SK-N-SH (cell line): ENCODE data around the gene SIX5. TPM values are rescaled to one million over a fixed set of nuclear protein-coding genes. Genes with fewer than 3 reads are reported as not detected.

Source experiments
- CTCF ChIA-PET: fragments of 300-600, 350-600 bp; formaldehyde crosslinking; extraction: SDS; loops from one replicate; lab custom pipeline; 2021; lab: Yijun Ruan, JAX
- POLR2A ChIA-PET: fragments of 350-600 bp; sonication (Branson Sonifier 250); formaldehyde crosslinking; extraction: SDS; loops from one replicate; lab custom pipeline; 2020; ENCODE audit warnings: antibody characterized with exemption, inconsistent platforms; lab: Yijun Ruan, JAX
- DNase-seq: peaks from one replicate; pipeline ENCODE4 v3.0.0; 2012
- H2AFZ ChIP-seq: fragments of 200-600 bp; sonication (generic); 2 replicates; pipeline ENCODE4 v1.8.1; 2016; ENCODE audit warnings: antibody characterized with exemption, mild to moderate bottlenecking, low read depth
- H3F3A ChIP-seq: fragments of 200-600 bp; sonication (generic); replicated peaks from 2 replicates; pipeline ENCODE3; 2016; ENCODE audit warnings: antibody characterized with exemption, mild to moderate bottlenecking; ENCODE audit not compliant: insufficient read depth
- H3K27ac ChIP-seq, 2 experiments: fragments of 200-500 bp in 1 of 2; fragments of 200-600 bp in 1 of 2; sonication (Bioruptor generic) in 1 of 2; sonication (generic), shearing (Covaris generic) in 1 of 2; 2 replicates each; pipeline versions ENCODE4 v1.5.1 to v1.6.1; 2014 to 2016; ENCODE audit warnings: low read depth in 2 of 2, inconsistent platforms in 1 of 2, low read length in 1 of 2, mild to moderate bottlenecking in 1 of 2, mixed read lengths in 1 of 2
- H3K27me3 ChIP-seq: fragments of 200-600 bp; sonication (generic), shearing (Covaris generic); 2 replicates; pipeline ENCODE4 v1.6.1; 2016; ENCODE audit warnings: mixed run types; ENCODE audit not compliant: insufficient read depth
- H3K36me3 ChIP-seq, 2 experiments: fragments of 200-500 bp in 1 of 2; fragments of 200-600 bp in 1 of 2; sonication (Bioruptor generic) in 1 of 2; sonication (generic) in 1 of 2; replicated peaks in 1 of 2; 2 replicates each; pipeline versions ENCODE3 to v1.5.1; 2014 to 2016; ENCODE audit warnings: low read length in 1 of 2, mild to moderate bottlenecking in 1 of 2; ENCODE audit not compliant: insufficient read depth in 2 of 2, control insufficient read depth in 1 of 2
- H3K4me1 ChIP-seq, 2 experiments: fragments of 200-500 bp in 1 of 2; fragments of 200-600 bp in 1 of 2; sonication (Bioruptor generic) in 1 of 2; sonication (generic), shearing (Covaris generic) in 1 of 2; 2 replicates each; pipeline versions ENCODE4 v1.5.1 to v1.6.1; 2014 to 2016; ENCODE audit warnings: low read depth in 1 of 2, low read length in 1 of 2, mixed run types in 1 of 2; ENCODE audit not compliant: insufficient read depth in 2 of 2, control insufficient read depth in 1 of 2
- H3K4me2 ChIP-seq: fragments of 200-600 bp; sonication (generic), shearing (Covaris generic); 2 replicates; pipeline ENCODE4 v1.6.1; 2017; ENCODE audit warnings: mixed run types
- H3K4me3 ChIP-seq, 2 experiments: fragments of 200-500 bp in 1 of 2; fragments of 200-600 bp in 1 of 2; sonication (Bioruptor generic) in 1 of 2; sonication (generic), shearing (Covaris generic) in 1 of 2; 2 replicates each; pipeline versions ENCODE4 v1.5.1 to v1.8.1; 2014 to 2016; ENCODE audit warnings: low read depth in 2 of 2, inconsistent platforms in 1 of 2, low read length in 1 of 2, mild to moderate bottlenecking in 1 of 2, mixed read lengths in 1 of 2, moderate library complexity in 1 of 2
- H3K79me2 ChIP-seq: fragments of 200-600 bp; sonication (generic); 2 replicates; pipeline ENCODE4 v1.8.1; 2017; ENCODE audit warnings: mild to moderate bottlenecking; ENCODE audit not compliant: insufficient read depth
- H3K9ac ChIP-seq: fragments of 200-600 bp; sonication (generic); 2 replicates; pipeline ENCODE4 v1.6.1; 2017; ENCODE audit warnings: mixed run types
- H3K9me2 ChIP-seq: fragments of 200-600 bp; sonication (generic); 2 replicates; pipeline ENCODE4 v1.6.1; 2017; ENCODE audit warnings: mixed run types
- H3K9me3 ChIP-seq: fragments of 200-600 bp; sonication (generic); 2 replicates; pipeline ENCODE4 v1.6.1; 2017; ENCODE audit warnings: mixed run types, mild to moderate bottlenecking, moderate library complexity
- H4K20me1 ChIP-seq: fragments of 200-600 bp; sonication (generic); 2 replicates; pipeline ENCODE4 v1.6.1; 2017; ENCODE audit warnings: mild to moderate bottlenecking, mixed run types; ENCODE audit not compliant: insufficient read depth
- CHD2 ChIP-seq: fragments of 150-350 bp; IDR thresholded peaks from 2 replicates; pipeline ENCODE4 v1.6.1; 2018; ENCODE audit warnings: low read length; ENCODE audit not compliant: partially characterized antibody
- CTCF ChIP-seq: fragments of 200-600 bp; sonication (generic); IDR thresholded peaks from 2 replicates; pipeline ENCODE4 v1.6.1; 2017; ENCODE audit warnings: antibody characterized with exemption, mild to moderate bottlenecking, moderate library complexity
- ELF1 ChIP-seq: IDR thresholded peaks from 2 replicates; pipeline ENCODE4 v1.4.0; 2012
- EP300 ChIP-seq, 2 experiments: IDR thresholded peaks; 2 replicates each; pipeline versions ENCODE4 v1.4.0 to v1.6.1; 2012; ENCODE audit warnings: borderline replicate concordance in 1 of 2, low read depth in 1 of 2, low read length in 1 of 2
- EZH2phosphoT487 ChIP-seq: fragments of 200-600 bp; sonication (generic); IDR thresholded peaks from 2 replicates; pipeline ENCODE4 v1.6.1; 2017; ENCODE audit warnings: low read depth, mixed run types, mild to moderate bottlenecking, antibody characterized with exemption, moderate library complexity, borderline replicate concordance
- FOSL2 ChIP-seq: IDR thresholded peaks from 2 replicates; pipeline ENCODE4 v1.4.0; 2012; ENCODE audit warnings: low read depth, mild to moderate bottlenecking, moderate library complexity, borderline replicate concordance
- FOXM1 ChIP-seq: IDR thresholded peaks from 2 replicates; pipeline ENCODE4 v1.4.0; 2012; ENCODE audit warnings: low read depth, mild to moderate bottlenecking
- GABPA ChIP-seq: IDR thresholded peaks from 2 replicates; pipeline ENCODE4 v1.4.0; 2012; ENCODE audit warnings: low read depth, mild to moderate bottlenecking
- GATA2 ChIP-seq: sonication (generic); formaldehyde crosslinking; IDR thresholded peaks from 2 replicates; pipeline ENCODE4 v1.5.0; 2020; ENCODE audit warnings: mild to moderate bottlenecking, missing genetic modification reagents
- MXI1 ChIP-seq: IDR thresholded peaks from 2 replicates; pipeline ENCODE4 v1.6.1; 2012; ENCODE audit warnings: mild to moderate bottlenecking, low read depth, low read length, improper control_type of control experiment
- NFIC ChIP-seq: IDR thresholded peaks from 2 replicates; pipeline ENCODE4 v1.4.0; 2012; ENCODE audit warnings: borderline replicate concordance
- NRF1 ChIP-seq: IDR thresholded peaks from 2 replicates; pipeline ENCODE4 v1.6.1; 2012; ENCODE audit warnings: low read depth, mild to moderate bottlenecking, low read length
- PBX3 ChIP-seq: IDR thresholded peaks from 2 replicates; pipeline ENCODE4; 2012
- RAD21 ChIP-seq: IDR thresholded peaks from 2 replicates; pipeline ENCODE4 v1.6.1; 2012; ENCODE audit warnings: mild to moderate bottlenecking, low read length
- RCOR1 ChIP-seq: fragments of 150-350 bp; IDR thresholded peaks from 2 replicates; pipeline ENCODE4 v1.6.1; 2017; ENCODE audit warnings: antibody characterized with exemption, low read length
- REST ChIP-seq: IDR thresholded peaks from 2 replicates; pipeline ENCODE4 v1.6.1; 2012; ENCODE audit warnings: mild to moderate bottlenecking, low read depth, low read length, moderate library complexity
- RXRA ChIP-seq: IDR thresholded peaks from 2 replicates; pipeline ENCODE4 v1.4.0; 2012; ENCODE audit warnings: low read depth, mild to moderate bottlenecking, borderline replicate concordance
- SMC3 ChIP-seq: IDR thresholded peaks from 2 replicates; pipeline ENCODE4 v1.6.1; 2012; ENCODE audit warnings: low read depth, low read length, improper control_type of control experiment
- TAF1 ChIP-seq: IDR thresholded peaks from 2 replicates; pipeline ENCODE4 v1.6.1; 2012; ENCODE audit warnings: low read depth, mild to moderate bottlenecking, low read length, moderate library complexity, borderline replicate concordance
- USF1 ChIP-seq: IDR thresholded peaks from 2 replicates; pipeline ENCODE4 v1.4.0; 2012; ENCODE audit warnings: low read depth, borderline replicate concordance
- YY1 ChIP-seq: IDR thresholded peaks from 2 replicates; pipeline ENCODE4 v1.4.0; 2012; ENCODE audit warnings: low read depth, mild to moderate bottlenecking
- ZBTB33 ChIP-seq: IDR thresholded peaks from 2 replicates; pipeline ENCODE4 v1.4.0; 2012; ENCODE audit warnings: low read depth, borderline replicate concordance
- WGBS: methylation state at CpG from one replicate; pipeline ENCODE4 v1.1.6; 2017; ENCODE audit warnings: low lambda C conversion rate; 5-methylcytosine and 5-hydroxymethylcytosine counted together
- polyA plus RNA-seq, 3 experiments: library from polyadenylated mRNA; depleted of rRNA; stranded (reverse); fragments of >200 nt; gene quantifications; 2 replicates each; pipeline ENCODE4 v1.2.3, GENCODE V29; 2012

The SIX5 gene
- polyA plus RNA-seq, 1 of the 3 experiments (the other 2 are of a cell fraction): 8.4 TPM

GRCh38 chr19:45730368-45731288, 38.4 kb downstream of the SIX5 start, which contains the start of gene FBXO46:
FBXO46 (minus strand) TSS chr19:45730896; CDS start chr19:45713495, 17,401 bp downstream.
- Histone ChIP-seq H3K4me2 (peak within 1 kb of the TSS; percentile 93), H3F3A (no peaks in the 10 kb centered on the region), H2AFZ (peak within 1 kb of the TSS; percentile 98), H3K9me2 (no peaks in the 10 kb centered on the region), H3K27ac (peak within 1 kb of the TSS; percentile 30 to 55; a peak in 2 of 4 replicates), H3K4me1 (peaks cover 0 to 3% of the 10 kb centered on the region in 2 experiments; a peak in 1 of 4 replicates), H3K36me3 (no peaks in the 10 kb centered on the region), H3K9ac (peak within 1 kb of the TSS; percentile 81), H4K20me1 (no peaks in the 10 kb centered on the region), H3K4me3 (peak within 1 kb of the TSS; percentile 67 to 77), H3K79me2 (peaks cover 54% of the 10 kb centered on the region), H3K9me3 (no peaks in the 10 kb centered on the region), H3K27me3 (no peaks in the 10 kb centered on the region)
- CTCF ChIA-PET: interaction anchor here (0.7 to 2.1 kb wide), 10 partner anchors 10 to 74 kb away, joined by 3 to 10 read pairs (median 3); partner anchors contain the start of genes QPCTL, SIX5 and SNRPD2
- POLR2A ChIA-PET: interaction anchor here (0.9 to 2.0 kb wide), 8 partner anchors 12 to 638 kb away, joined by 3 to 9 read pairs (median 4); partner anchors contain the start of genes QPCTL, SIX5 and SNRPD2
- WGBS: under 1% methylated on average over 48 of the region's 48 CpGs
- DNase-seq: peak; percentile 97
- TF ChIP-seq YY1 (peak; percentile 87), GABPA (peak; percentile 82), CHD2 (peak; percentile 97), REST (no peak), USF1 (no peak), ZBTB33 (peak; percentile 91), PBX3 (no peak), EZH2phosphoT487 (no peak), SMC3 (no peak), CTCF (peak; percentile 40), NFIC (peak; percentile 37; the same call in 1 of the 2 replicates), TAF1 (peak; percentile 46; the same call in 1 of the 2 replicates), FOXM1 (no peak), FOSL2 (no peak), RCOR1 (0 out of 2 replicates have a peak, but pooled peaks have one; percentile 38), EP300 (IDR thresholded peaks at IDR 0.05; ENCODE audit: borderline replicate concordance in 1 of 2, low read depth in 1 of 2, low read length in 1 of 2) (no peak; a peak in 1 of 4 replicates), MXI1 (peak; percentile 64), RAD21 (peak; percentile 16; the same call in 1 of the 2 replicates), ELF1 (peak; percentile 99), RXRA (no peak), GATA2 (no peak), NRF1 (peak; percentile 95)
